Measurements from ENCODE around the gene GALNT14. TPM values are rescaled to one million over a fixed set of nuclear protein-coding genes. Genes with fewer than 3 reads are reported as not detected.

GALNT14 gene
- total RNA-seq, 1 donor = not detected

DNA sequence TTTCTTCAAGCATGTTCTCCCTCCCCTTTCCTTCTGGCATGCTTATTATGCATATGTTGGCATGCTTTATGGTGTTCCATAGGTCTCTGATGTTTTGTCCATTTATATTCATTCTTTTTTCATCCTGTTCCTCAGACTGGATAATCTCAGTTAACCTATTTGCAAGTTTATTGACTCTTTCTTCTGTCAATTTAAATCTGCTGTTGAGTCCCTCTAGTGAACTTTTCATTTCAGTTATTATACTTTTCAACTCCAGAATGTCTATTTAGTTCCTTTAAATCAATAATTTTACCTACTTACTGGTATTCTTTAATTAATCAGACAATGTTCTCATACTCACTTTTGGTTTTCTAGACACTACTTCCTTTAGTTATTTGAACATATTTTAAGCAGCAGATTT, 101.2 kb downstream of the GALNT14 start:
- no peaks in the 10 kb centered on the region for H3K27me3 ChIP-seq (ENCODE audit: insufficient read depth, low read length)
- no peak overlapping the region for H3K4me2 ChIP-seq (ENCODE audit: insufficient read depth, low read length)
- H3K4me3 ChIP-seq (ENCODE audit: insufficient read depth, low read length) = no peak overlapping the region
- no peaks in the 10 kb centered on the region for H3K4me1 ChIP-seq (ENCODE audit: insufficient read depth, low read length)
- no peak overlapping the region for H3K27ac ChIP-seq (ENCODE audit: low read depth, low read length)
- H3K36me3 ChIP-seq (ENCODE audit: insufficient read depth, low read length) = no peaks in the 10 kb centered on the region
- no peaks in the 10 kb centered on the region for H3K79me2 ChIP-seq (ENCODE audit: insufficient read depth, low read length)
- no peak overlapping the region for H2AFZ ChIP-seq (ENCODE audit: low read length)
- TF ChIP-seq, protein P1, sequence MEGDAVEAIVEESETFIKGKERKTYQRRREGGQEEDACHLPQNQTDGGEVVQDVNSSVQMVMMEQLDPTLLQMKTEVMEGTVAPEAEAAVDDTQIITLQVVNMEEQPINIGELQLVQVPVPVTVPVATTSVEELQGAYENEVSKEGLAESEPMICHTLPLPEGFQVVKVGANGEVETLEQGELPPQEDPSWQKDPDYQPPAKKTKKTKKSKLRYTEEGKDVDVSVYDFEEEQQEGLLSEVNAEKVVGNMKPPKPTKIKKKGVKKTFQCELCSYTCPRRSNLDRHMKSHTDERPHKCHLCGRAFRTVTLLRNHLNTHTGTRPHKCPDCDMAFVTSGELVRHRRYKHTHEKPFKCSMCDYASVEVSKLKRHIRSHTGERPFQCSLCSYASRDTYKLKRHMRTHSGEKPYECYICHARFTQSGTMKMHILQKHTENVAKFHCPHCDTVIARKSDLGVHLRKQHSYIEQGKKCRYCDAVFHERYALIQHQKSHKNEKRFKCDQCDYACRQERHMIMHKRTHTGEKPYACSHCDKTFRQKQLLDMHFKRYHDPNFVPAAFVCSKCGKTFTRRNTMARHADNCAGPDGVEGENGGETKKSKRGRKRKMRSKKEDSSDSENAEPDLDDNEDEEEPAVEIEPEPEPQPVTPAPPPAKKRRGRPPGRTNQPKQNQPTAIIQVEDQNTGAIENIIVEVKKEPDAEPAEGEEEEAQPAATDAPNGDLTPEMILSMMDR (IDR thresholded peaks at IDR 0.05; ENCODE audit: extremely low read depth, low read depth, low read length) = no peak
- H4K20me1 ChIP-seq (ENCODE audit: insufficient read depth, low read length) = no peaks in the 10 kb centered on the region
- H3K9me3 ChIP-seq (ENCODE audit: low read depth, low read length) = no peaks in the 10 kb centered on the region
- no peak for DNase-seq (ENCODE audit: insufficient read length, low spot score, missing footprints)

GRCh38 chr2:31033032-31033431, 105.2 kb downstream of the GALNT14 start:
- DNase-seq (ENCODE audit: insufficient read length, low spot score, missing footprints) = no peak
- no peaks in the 10 kb centered on the region for H3K27me3 ChIP-seq (ENCODE audit: insufficient read depth, low read length)
- TF ChIP-seq, protein P1 (IDR thresholded peaks at IDR 0.05; ENCODE audit: extremely low read depth, low read depth, low read length) = no peak
- no peaks in the 10 kb centered on the region for H3K36me3 ChIP-seq (ENCODE audit: insufficient read depth, low read length)
- H3K4me3 ChIP-seq (ENCODE audit: insufficient read depth, low read length) = no peak overlapping the region
- no peaks in the 10 kb centered on the region for H3K4me1 ChIP-seq (ENCODE audit: insufficient read depth, low read length)
- no peak overlapping the region for H3K27ac ChIP-seq (ENCODE audit: low read depth, low read length)
- no peak overlapping the region for H2AFZ ChIP-seq (ENCODE audit: low read length)
- no peaks in the 10 kb centered on the region for H3K79me2 ChIP-seq (ENCODE audit: insufficient read depth, low read length)
- no peak overlapping the region for H3K4me2 ChIP-seq (ENCODE audit: insufficient read depth, low read length)
- no peaks in the 10 kb centered on the region for H4K20me1 ChIP-seq (ENCODE audit: insufficient read depth, low read length)
- H3K9me3 ChIP-seq (ENCODE audit: low read depth, low read length) = no peaks in the 10 kb centered on the region

GRCh38 chr2:31032475-31032874, 105.8 kb downstream of the GALNT14 start:
- no peak overlapping the region for H3K4me3 ChIP-seq (ENCODE audit: insufficient read depth, low read length)
- H3K4me2 ChIP-seq (ENCODE audit: insufficient read depth, low read length) = no peak overlapping the region
- H2AFZ ChIP-seq (ENCODE audit: low read length) = no peak overlapping the region
- H3K9me3 ChIP-seq (ENCODE audit: low read depth, low read length) = no peaks in the 10 kb centered on the region
- no peaks in the 10 kb centered on the region for H3K27me3 ChIP-seq (ENCODE audit: insufficient read depth, low read length)
- DNase-seq (ENCODE audit: insufficient read length, low spot score, missing footprints) = no peak
- TF ChIP-seq, protein P1 (IDR thresholded peaks at IDR 0.05; ENCODE audit: extremely low read depth, low read depth, low read length) = no peak
- no peaks in the 10 kb centered on the region for H3K4me1 ChIP-seq (ENCODE audit: insufficient read depth, low read length)
- no peaks in the 10 kb centered on the region for H3K79me2 ChIP-seq (ENCODE audit: insufficient read depth, low read length)
- no peaks in the 10 kb centered on the region for H3K36me3 ChIP-seq (ENCODE audit: insufficient read depth, low read length)
- H4K20me1 ChIP-seq (ENCODE audit: insufficient read depth, low read length) = no peaks in the 10 kb centered on the region
- no peak overlapping the region for H3K27ac ChIP-seq (ENCODE audit: low read depth, low read length)

DNA sequence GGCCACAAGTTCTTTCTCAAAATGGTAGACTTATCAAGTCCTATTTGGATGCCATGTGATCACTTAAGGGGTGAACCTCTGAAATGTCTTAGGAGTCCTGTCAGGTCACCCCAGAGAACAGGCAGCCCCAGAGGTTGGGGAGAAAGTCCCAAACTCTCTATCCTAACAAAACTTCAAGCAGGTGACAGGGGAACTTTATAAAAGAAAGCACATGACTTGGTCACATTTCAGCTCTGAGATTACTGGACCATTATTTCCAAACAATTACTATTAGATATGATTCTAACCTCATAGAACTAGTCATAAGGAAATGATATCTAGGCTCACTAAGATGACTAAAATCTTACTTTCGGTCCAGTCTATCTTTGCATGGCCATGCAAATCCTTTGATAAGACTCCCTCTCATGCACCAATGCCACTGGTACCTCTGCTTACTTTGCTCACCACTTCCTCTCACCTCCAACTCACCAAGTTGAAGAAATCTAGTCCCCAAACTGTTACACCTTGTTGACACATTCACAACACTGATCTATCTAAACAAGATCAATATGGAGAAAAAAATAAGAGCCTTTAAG, 107.0 kb downstream of the GALNT14 start:
- Histone ChIP-seq H3K79me2 (ENCODE audit: insufficient read depth, low read length) (no peaks in the 10 kb centered on the region), H3K27ac (ENCODE audit: low read depth, low read length) (no peak overlapping the region), H4K20me1 (ENCODE audit: insufficient read depth, low read length) (no peaks in the 10 kb centered on the region), H3K27me3 (ENCODE audit: insufficient read depth, low read length) (no peaks in the 10 kb centered on the region), H3K36me3 (ENCODE audit: insufficient read depth, low read length) (no peaks in the 10 kb centered on the region), H3K4me2 (ENCODE audit: insufficient read depth, low read length) (no peak overlapping the region), H3K9me3 (ENCODE audit: low read depth, low read length) (no peaks in the 10 kb centered on the region), H3K4me3 (ENCODE audit: insufficient read depth, low read length) (no peak overlapping the region), H3K4me1 (ENCODE audit: insufficient read depth, low read length) (no peaks in the 10 kb centered on the region), H2AFZ (ENCODE audit: low read length) (no peak overlapping the region)
- TF ChIP-seq, protein P1 (IDR thresholded peaks at IDR 0.05; ENCODE audit: extremely low read depth, low read depth, low read length) = no peak
- no peak for DNase-seq (ENCODE audit: insufficient read length, low spot score, missing footprints)

All from osteoblast (primary cell).